ENCODE data around the gene SMTN. TPM values are rescaled to one million over a fixed set of nuclear protein-coding genes. Genes with fewer than 3 reads are reported as not detected.
"Not testable (repeated sequence)": the region's sequence is repeated elsewhere in the genome, so short reads cannot be mapped to it uniquely, and the experiment has no call there.

The SMTN gene
- total RNA-seq, 2 experiments from 2014 or later = 2.9 TPM

- no peak overlapping the region for H3K27ac ChIP-seq (ENCODE audit: low read depth in 1 of 2, low read length in 2 of 2)
- intact Hi-C loops (cut with DNase I, micrococcal nuclease) = loop anchor here in 1 of 2 experiments (2.0 kb wide), 1 partner anchor 115 kb away; no protein-coding TSS in a partner anchor
- no peak overlapping the region for H3K4me3 Mint-ChIP-seq
- H3K27me3 Mint-ChIP-seq = peaks cover 5% of the 10 kb centered on the region
- no peak overlapping the region for H3K4me3 ChIP-seq (ENCODE audit: low read length)
- H3K9me3 ChIP-seq (ENCODE audit: control insufficient read depth in 1 of 2, insufficient read depth in 1 of 2, low read length in 2 of 2) = no peaks in the 10 kb centered on the region
- no peaks in the 10 kb centered on the region for H3K27me3 ChIP-seq (ENCODE audit: control insufficient read depth in 1 of 2, insufficient read depth in 2 of 2, low read length in 2 of 2)
- no peaks in the 10 kb centered on the region for H3K4me1 Mint-ChIP-seq (ENCODE audit: low read depth)
- H3K36me3 Mint-ChIP-seq (ENCODE audit: low read depth) = no peaks in the 10 kb centered on the region
- H3K9me3 Mint-ChIP-seq = no peaks in the 10 kb centered on the region
- DNase-seq (no peak), ATAC-seq (ENCODE audit: poor library complexity) (no peak)
- H3K36me3 ChIP-seq (ENCODE audit: insufficient read depth, low read length) = no peaks in the 10 kb centered on the region
- CTCF ChIA-PET = no interaction called here
- no peak overlapping the region for H3K27ac Mint-ChIP-seq
- POLR2A ChIA-PET = no interaction called here
- peaks cover 7% of the 10 kb centered on the region for H3K4me1 ChIP-seq (ENCODE audit: insufficient read depth, low read length)
- TF ChIP-seq CTCF (IDR thresholded peaks at IDR 0.05) = no peak
Measured at GRCh38 chr22:31075961-31076360, 5.2 kb upstream of the SMTN start.

GRCh38 chr22:31077681-31078080 is 3.4 kb upstream of the SMTN start:
- DNase-seq (no peak), ATAC-seq (ENCODE audit: poor library complexity) (no peak)
- no peaks in the 10 kb centered on the region for H3K36me3 Mint-ChIP-seq (ENCODE audit: low read depth)
- H3K4me1 Mint-ChIP-seq (ENCODE audit: low read depth) = peaks cover 15% of the 10 kb centered on the region
- H3K27me3 ChIP-seq (ENCODE audit: control insufficient read depth in 1 of 2, insufficient read depth in 2 of 2, low read length in 2 of 2) = no peaks in the 10 kb centered on the region
- H3K27me3 Mint-ChIP-seq = peaks cover 5% of the 10 kb centered on the region
- H3K27ac Mint-ChIP-seq = no peak overlapping the region
- TF ChIP-seq CTCF (IDR thresholded peaks at IDR 0.05) = no peak
- ChIA-PET POLR2A (no interaction called here), CTCF (interaction anchor here (0.6 kb wide), 1 partner anchor 24 kb away, joined by 3 read pairs; no protein-coding TSS in a partner anchor)
- no peak overlapping the region for H3K4me3 Mint-ChIP-seq
- peaks cover 24% of the 10 kb centered on the region for H3K4me1 ChIP-seq (ENCODE audit: insufficient read depth, low read length)
- H3K9me3 Mint-ChIP-seq = no peaks in the 10 kb centered on the region
- H3K4me3 ChIP-seq (ENCODE audit: low read length) = no peak overlapping the region
- no peaks in the 10 kb centered on the region for H3K9me3 ChIP-seq (ENCODE audit: control insufficient read depth in 1 of 2, insufficient read depth in 1 of 2, low read length in 2 of 2)
- no peak overlapping the region for H3K27ac ChIP-seq (ENCODE audit: low read depth in 1 of 2, low read length in 2 of 2)
- intact Hi-C loops (cut with DNase I, micrococcal nuclease) = loop anchor here in 1 of 2 experiments (2.0 kb wide), 1 partner anchor 117 kb away; no protein-coding TSS in a partner anchor
- no peaks in the 10 kb centered on the region for H3K36me3 ChIP-seq (ENCODE audit: insufficient read depth, low read length)

- intact Hi-C loops (cut with DNase I, micrococcal nuclease); H3K36me3 Mint-ChIP-seq (ENCODE audit: low read depth); H3K27ac ChIP-seq (ENCODE audit: low read depth in 1 of 2, low read length in 2 of 2); H3K4me3 ChIP-seq (ENCODE audit: low read length); H3K27me3 ChIP-seq (ENCODE audit: control insufficient read depth in 1 of 2, insufficient read depth in 2 of 2, low read length in 2 of 2); H3K27me3 Mint-ChIP-seq; H3K9me3 Mint-ChIP-seq; H3K9me3 ChIP-seq (ENCODE audit: control insufficient read depth in 1 of 2, insufficient read depth in 1 of 2, low read length in 2 of 2); H3K4me3 Mint-ChIP-seq; H3K36me3 ChIP-seq (ENCODE audit: insufficient read depth, low read length); ATAC-seq (ENCODE audit: poor library complexity); DNase-seq; H3K27ac Mint-ChIP-seq: not testable (repeated sequence)
- ChIA-PET CTCF (interaction anchor here (0.6 kb wide), 1 partner anchor 23 kb away, joined by 3 read pairs; no protein-coding TSS in a partner anchor), POLR2A (interaction anchor here (0.6 kb wide), 1 partner anchor 109 kb away, joined by 3 read pairs; the partner anchor contains the start of gene TUG1)
- H3K4me1 Mint-ChIP-seq (ENCODE audit: low read depth) = peaks cover 22% of the 10 kb centered on the region
- peaks cover 31% of the 10 kb centered on the region for H3K4me1 ChIP-seq (ENCODE audit: insufficient read depth, low read length)
Measured at GRCh38 chr22:31078389-31078788, 2.7 kb upstream of the SMTN start.

GRCh38 chr22:31079095-31079642 is 1.9 kb upstream of the SMTN start:
- DNase-seq (no peak), ATAC-seq (ENCODE audit: poor library complexity) (no peak)
- ChIA-PET POLR2A (no interaction called here), CTCF (interaction anchor here (1.2 kb wide), 1 partner anchor 31 kb away, joined by 3 read pairs; no protein-coding TSS in a partner anchor)
- no peak overlapping the region for H3K27ac Mint-ChIP-seq
- no peak overlapping the region for H3K27ac ChIP-seq (ENCODE audit: low read depth in 1 of 2, low read length in 2 of 2)
- peaks cover 38% of the 10 kb centered on the region for H3K4me1 ChIP-seq (ENCODE audit: insufficient read depth, low read length)
- H3K4me3 Mint-ChIP-seq = peak overlapping the region; percentile 20
- H3K36me3 ChIP-seq (ENCODE audit: insufficient read depth, low read length) = no peaks in the 10 kb centered on the region
- TF ChIP-seq CTCF (IDR thresholded peaks at IDR 0.05) = no peak
- no peaks in the 10 kb centered on the region for H3K9me3 ChIP-seq (ENCODE audit: control insufficient read depth in 1 of 2, insufficient read depth in 1 of 2, low read length in 2 of 2)
- intact Hi-C loops (cut with DNase I, micrococcal nuclease) = no loop called here
- H3K4me3 ChIP-seq (ENCODE audit: low read length) = no peak overlapping the region
- peaks cover 30% of the 10 kb centered on the region for H3K4me1 Mint-ChIP-seq (ENCODE audit: low read depth)
- no peaks in the 10 kb centered on the region for H3K9me3 Mint-ChIP-seq
- no peaks in the 10 kb centered on the region for H3K27me3 Mint-ChIP-seq
- H3K27me3 ChIP-seq (ENCODE audit: control insufficient read depth in 1 of 2, insufficient read depth in 2 of 2, low read length in 2 of 2) = no peaks in the 10 kb centered on the region
- no peaks in the 10 kb centered on the region for H3K36me3 Mint-ChIP-seq (ENCODE audit: low read depth)
